NB4 (cell line): ENCODE measurements around the gene MAT1A.
A peak's percentile ranks its signal among the peaks of the same experiment; 100 is the strongest.

Source experiments
- DNase-seq: peaks from one replicate; pipeline ENCODE4 v3.0.0; 2010; ENCODE audit warnings: low read depth
- H3K4me3 ChIP-seq: one replicate; pipeline ENCODE4 v1.5.1; 2011; ENCODE audit warnings: mild to moderate bottlenecking, low read depth, low read length, moderate library complexity
- CTCF ChIP-seq: IDR thresholded peaks from one replicate; pipeline ENCODE4 v1.5.1; 2012; ENCODE audit warnings: low read depth, low read length
- MAX ChIP-seq: IDR thresholded peaks from 2 replicates; pipeline ENCODE4 v1.6.1; 2011; ENCODE audit warnings: low read depth, low read length
- MYC ChIP-seq: IDR thresholded peaks from 2 replicates; pipeline ENCODE4 v1.6.1; 2011; ENCODE audit warnings: low read depth, low read length
- POLR2A ChIP-seq: IDR thresholded peaks from 2 replicates; pipeline ENCODE4 v1.6.1; 2011; ENCODE audit warnings: mild to moderate bottlenecking; ENCODE audit not compliant: insufficient read length; ENCODE audit errors: extremely low read depth

The MAT1A gene

DNA sequence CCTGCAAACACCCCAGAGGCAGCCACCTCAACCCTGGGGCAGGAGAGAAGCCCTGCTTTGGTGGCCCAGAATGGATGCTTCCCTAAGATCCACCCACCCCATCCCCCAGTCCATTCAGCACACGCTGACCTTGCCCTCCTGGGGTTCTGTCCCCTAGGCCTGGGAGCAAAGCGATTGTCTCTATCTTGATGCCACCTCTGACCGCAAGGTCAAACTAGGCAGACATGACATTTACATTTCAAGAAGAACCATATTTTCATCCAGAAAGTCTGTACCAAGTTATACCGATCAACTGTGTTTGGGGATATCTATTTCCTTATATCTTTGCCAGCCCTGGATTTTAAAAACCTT is 23.0 kb downstream of the MAT1A start:
- no peak for DNase-seq
- TF ChIP-seq MYC: no peak
- no peak for TF ChIP-seq POLR2A
- TF ChIP-seq MAX: no peak
- TF ChIP-seq CTCF: no peak

DNA sequence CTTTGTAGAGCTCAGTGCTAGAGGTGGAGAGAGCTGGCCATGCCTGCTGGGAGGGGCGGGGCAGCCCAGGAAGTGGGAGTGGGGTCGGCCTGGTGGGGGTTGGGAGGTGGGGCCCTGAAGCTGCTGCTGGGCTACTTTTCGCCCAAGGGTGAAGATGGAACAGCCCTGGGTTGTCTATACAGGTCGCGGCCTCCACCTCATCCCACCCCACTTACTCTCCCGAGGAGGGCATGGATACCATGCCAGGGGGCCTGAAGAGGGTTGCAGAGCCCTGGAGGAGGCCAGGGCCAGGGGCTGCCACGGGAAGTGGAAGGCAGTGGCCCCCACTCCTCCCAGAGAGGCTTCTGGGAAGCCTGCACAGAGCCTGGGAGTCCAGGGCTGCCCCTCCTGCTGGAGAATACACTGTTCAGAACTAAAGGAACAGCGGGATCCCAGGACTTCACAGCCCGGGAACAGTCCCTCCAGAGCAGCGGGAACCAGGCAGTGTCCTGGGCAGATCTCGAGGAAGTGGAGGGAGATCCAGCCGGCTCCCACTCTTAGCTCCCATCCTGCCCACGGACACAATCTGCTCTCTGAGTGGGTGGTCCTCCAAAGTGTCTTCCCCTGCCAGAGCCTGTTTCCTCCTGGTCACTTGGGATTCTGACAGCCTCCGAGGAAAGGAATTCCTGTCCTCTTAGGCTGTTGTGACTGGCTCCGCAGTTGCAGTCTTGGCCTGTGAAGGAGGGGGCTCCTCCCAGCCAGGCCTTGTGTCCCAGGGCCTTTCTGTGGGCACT is 23.5 kb downstream of the MAT1A start:
- H3K4me3 ChIP-seq: no peak overlapping the region
- TF ChIP-seq CTCF (no peak), POLR2A (no peak), MAX (no peak), MYC (no peak)
- DNase-seq: no peak

More for the DNA sequence above, 23.0 kb downstream of the MAT1A start:
- no peak overlapping the region for H3K4me3 ChIP-seq

DNA sequence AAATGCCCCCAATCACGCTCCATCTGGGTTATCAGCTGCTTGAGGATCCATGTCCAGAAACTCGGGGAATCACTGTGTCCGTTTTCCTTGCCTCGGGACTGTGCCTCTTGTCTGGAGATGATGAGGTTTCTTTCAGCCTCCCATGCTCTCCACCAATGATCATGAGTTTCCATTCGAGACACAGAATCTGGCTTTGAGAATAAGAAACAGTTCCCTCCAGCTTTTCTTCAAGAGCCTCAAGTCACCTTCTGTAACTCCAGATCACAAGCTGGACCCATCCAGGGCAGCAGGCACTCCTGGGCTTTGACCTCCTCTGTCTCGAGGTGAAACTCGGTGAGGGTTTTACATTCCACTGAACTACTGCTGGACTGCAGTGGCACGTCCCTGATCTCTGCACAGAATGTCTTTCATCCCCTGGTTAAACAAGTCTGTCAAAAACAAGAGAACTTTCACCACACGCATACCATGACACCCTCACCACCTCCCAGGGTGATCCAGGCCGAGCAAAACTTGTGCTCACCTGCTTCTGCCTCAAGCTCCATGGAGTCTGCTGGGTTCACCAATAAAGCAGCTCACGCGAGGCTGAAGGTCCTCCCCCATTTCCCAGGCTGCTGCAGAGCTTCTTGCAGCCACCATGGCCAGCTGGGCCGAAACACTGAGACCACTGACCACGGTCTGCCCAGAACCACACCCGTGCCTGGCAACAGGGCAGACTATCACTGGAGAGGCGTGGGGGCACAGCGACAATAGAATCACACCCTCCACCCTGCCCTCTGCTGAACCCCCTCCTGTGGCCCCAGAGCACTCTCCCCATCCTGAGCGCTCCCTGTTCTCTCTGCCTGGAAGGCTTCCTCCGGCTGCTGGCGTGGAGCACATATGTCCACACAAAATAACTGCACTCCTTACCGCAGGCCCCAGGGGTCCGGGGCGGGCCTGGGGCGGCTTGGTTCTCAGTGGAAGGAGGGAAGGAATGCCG is 25.1 kb downstream of the MAT1A start:
- no peak overlapping the region for H3K4me3 ChIP-seq
- DNase-seq: no peak
- TF ChIP-seq MAX (no peak), MYC (no peak), POLR2A (no peak), CTCF (no peak)

GRCh38 chr10:80261316-80262030 is 28.0 kb downstream of the MAT1A start:
- no peak overlapping the region for H3K4me3 ChIP-seq
- TF ChIP-seq CTCF (no peak), MAX (no peak), POLR2A (no peak), MYC (no peak)
- no peak for DNase-seq

GRCh38 chr10:80260295-80261243 is 28.9 kb downstream of the MAT1A start:
- no peak for TF ChIP-seq POLR2A
- TF ChIP-seq CTCF: peak; percentile 80
- DNase-seq: peak; percentile 44
- H3K4me3 ChIP-seq: no peak overlapping the region
